ENCODE results near the gene OR11H7.
"Not testable (repeated sequence)": the region's sequence is repeated elsewhere in the genome, so short reads cannot be mapped to it uniquely, and the experiment has no call there.

DNA sequence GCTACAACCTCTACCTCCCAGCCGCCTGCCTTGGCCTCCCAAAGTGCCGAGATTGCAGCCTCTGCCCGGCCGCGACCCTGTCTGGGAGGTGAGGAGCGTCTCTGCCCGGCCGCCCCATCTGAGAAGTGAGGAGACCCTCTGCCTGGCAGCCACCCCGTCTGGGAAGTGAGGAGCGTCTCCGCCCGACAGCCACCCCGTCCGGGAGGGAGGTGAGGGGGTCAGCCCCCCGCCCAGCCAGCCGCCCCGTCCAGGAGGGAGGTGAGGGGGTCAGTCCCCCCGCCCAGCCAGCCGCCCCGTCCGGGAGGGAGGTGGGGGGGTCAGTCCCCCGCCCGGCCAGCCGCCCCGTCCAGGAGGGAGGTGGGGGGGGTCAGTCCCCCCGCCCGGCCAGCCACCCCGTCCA is 16.4 kb upstream of the OR11H7 start:
- TF ChIP-seq, protein P1, sequence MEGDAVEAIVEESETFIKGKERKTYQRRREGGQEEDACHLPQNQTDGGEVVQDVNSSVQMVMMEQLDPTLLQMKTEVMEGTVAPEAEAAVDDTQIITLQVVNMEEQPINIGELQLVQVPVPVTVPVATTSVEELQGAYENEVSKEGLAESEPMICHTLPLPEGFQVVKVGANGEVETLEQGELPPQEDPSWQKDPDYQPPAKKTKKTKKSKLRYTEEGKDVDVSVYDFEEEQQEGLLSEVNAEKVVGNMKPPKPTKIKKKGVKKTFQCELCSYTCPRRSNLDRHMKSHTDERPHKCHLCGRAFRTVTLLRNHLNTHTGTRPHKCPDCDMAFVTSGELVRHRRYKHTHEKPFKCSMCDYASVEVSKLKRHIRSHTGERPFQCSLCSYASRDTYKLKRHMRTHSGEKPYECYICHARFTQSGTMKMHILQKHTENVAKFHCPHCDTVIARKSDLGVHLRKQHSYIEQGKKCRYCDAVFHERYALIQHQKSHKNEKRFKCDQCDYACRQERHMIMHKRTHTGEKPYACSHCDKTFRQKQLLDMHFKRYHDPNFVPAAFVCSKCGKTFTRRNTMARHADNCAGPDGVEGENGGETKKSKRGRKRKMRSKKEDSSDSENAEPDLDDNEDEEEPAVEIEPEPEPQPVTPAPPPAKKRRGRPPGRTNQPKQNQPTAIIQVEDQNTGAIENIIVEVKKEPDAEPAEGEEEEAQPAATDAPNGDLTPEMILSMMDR (conservative IDR thresholded peaks at IDR 0.05; ENCODE audit: low read length), result not testable (repeated sequence)
- not testable (repeated sequence) for TF ChIP-seq EZH2phosphoT487 (IDR thresholded peaks at IDR 0.05; ENCODE audit: borderline replicate concordance, low read depth, low read length)

All from OCI-LY7 (cell line).